OCI-LY7 (cell line): ENCODE measurements around the gene CIB1. TPM values are rescaled to one million over a fixed set of nuclear protein-coding genes. Genes with fewer than 3 reads are reported as not detected.

Experiments
- BruUV-seq: library from RNA; stranded (reverse); fragments of 400-500 nt; replicated peaks from 2 replicates; lab custom pipeline; 2021; lab: Mats Ljungman, UMichigan
- CTCF ChIA-PET: fragments of 300-600 bp; sonication (Branson Sonifier 250); formaldehyde crosslinking; loops from one replicate; lab custom pipeline; 2022; ENCODE audit warnings: antibody characterized with exemption; ENCODE audit not compliant: unreplicated experiment; lab: Charles Lee
- POLR2A ChIA-PET: fragments of 300-600 bp; sonication (Branson Sonifier 250); formaldehyde crosslinking; loops from one replicate; lab custom pipeline; 2022; ENCODE audit warnings: antibody characterized with exemption; lab: Charles Lee
- DNase-seq: peaks from one replicate; pipeline ENCODE4 v3.0.0-alpha.2; 2015; ENCODE audit warnings: low spot score
- H2AFZ ChIP-seq: fragments of 200-600 bp; sonication (generic), shearing (Covaris generic); 2 replicates; pipeline ENCODE4 v1.6.1; 2014; ENCODE audit warnings: mild to moderate bottlenecking, antibody characterized with exemption, low read length, moderate library complexity
- H3K27ac ChIP-seq: fragments of 200-600 bp; sonication (generic); 2 replicates; pipeline ENCODE4 v1.5.1; 2014; ENCODE audit warnings: mixed run types, low read depth, mild to moderate bottlenecking, moderate library complexity, low read length, inconsistent platforms; ENCODE audit not compliant: poor library complexity, severe bottlenecking
- H3K36me3 ChIP-seq: fragments of 200-600 bp; sonication (generic); 2 replicates; pipeline ENCODE4 v1.6.1; 2014; ENCODE audit warnings: mild to moderate bottlenecking, antibody characterized with exemption, low read length, moderate library complexity, mixed read lengths; ENCODE audit not compliant: insufficient read depth
- H3K4me1 ChIP-seq: fragments of 200-600 bp; sonication (generic); 2 replicates; pipeline ENCODE4 v1.5.1; 2014; ENCODE audit warnings: mild to moderate bottlenecking, low read length; ENCODE audit not compliant: insufficient read depth, poor library complexity, severe bottlenecking
- H3K4me2 ChIP-seq: fragments of 200-600 bp; sonication (generic); 2 replicates; pipeline ENCODE4 v1.6.1; 2014; ENCODE audit warnings: mild to moderate bottlenecking, low read length
- H3K4me3 ChIP-seq: fragments of 200-600 bp; sonication (generic); 2 replicates; pipeline ENCODE4 v1.5.1; 2014; ENCODE audit warnings: mild to moderate bottlenecking, low read depth, low read length; ENCODE audit not compliant: poor library complexity, severe bottlenecking
- H3K79me2 ChIP-seq: fragments of 200-600 bp; sonication (generic); 2 replicates; pipeline ENCODE4 v1.6.1; 2016; ENCODE audit warnings: low read depth, mild to moderate bottlenecking, low read length, moderate library complexity, mixed read lengths; ENCODE audit not compliant: insufficient read depth
- H3K9me2 ChIP-seq: fragments of 200-600 bp; sonication (generic); 2 replicates; pipeline ENCODE4 v1.6.1; 2016; ENCODE audit warnings: mild to moderate bottlenecking, low read length, mixed read lengths; ENCODE audit not compliant: insufficient read depth
- H3K9me3 ChIP-seq: fragments of 200-600 bp; sonication (generic); 2 replicates; pipeline ENCODE4 v1.6.1; 2014; ENCODE audit warnings: mild to moderate bottlenecking, mixed run types, low read length, mixed read lengths
- H4K20me1 ChIP-seq: fragments of 200-600 bp; sonication (generic); 2 replicates; pipeline ENCODE4 v1.6.1; 2014; ENCODE audit warnings: mild to moderate bottlenecking, antibody characterized with exemption, low read length, moderate library complexity, mixed read lengths; ENCODE audit not compliant: insufficient read depth
- CTCF ChIP-seq: fragments of 200-600 bp; sonication (generic); conservative IDR thresholded peaks from 2 replicates; pipeline ENCODE4 v1.5.1; 2014; ENCODE audit warnings: mild to moderate bottlenecking, antibody characterized with exemption, low read length, moderate library complexity, mixed read lengths
- EZH2phosphoT487 ChIP-seq: fragments of 200-600 bp; sonication (generic); IDR thresholded peaks from 2 replicates; pipeline ENCODE4 v1.6.1; 2018; ENCODE audit warnings: low read depth, borderline replicate concordance, mild to moderate bottlenecking, mixed run types, antibody characterized with exemption, low read length, moderate library complexity, mixed read lengths
- intact Hi-C: fragments of 100-400 bp; cut with micrococcal nuclease; formaldehyde crosslinking; loops from one replicate; pipeline ENCODE4 v1.10.0; 2022; ENCODE audit not compliant: unreplicated experiment
- total RNA-seq, 2 experiments: library from RNA; depleted of rRNA in 1 of 2; stranded (reverse); fragments of >200 nt in 1 of 2; shearing (Covaris generic) in 1 of 2; gene quantifications; 2 replicates each; pipeline ENCODE4 v1.2.3, GENCODE V29; 2014 to 2022

The CIB1 gene
- total RNA-seq, 2 experiments from 2014 or later, result 52.8 to 54.5 TPM

GRCh38 chr15:90217671-90218394, 15.9 kb downstream of the CIB1 start:
- peaks cover 5% of the 10 kb centered on the region; the same call in 1 of the 2 replicates for H3K36me3 ChIP-seq
- TF ChIP-seq EZH2phosphoT487 (no peak), CTCF (no peak)
- BruUV-seq, result no TSS peak

GRCh38 chr15:90214553-90215196, 19.1 kb downstream of the CIB1 start:
- intact Hi-C loops, result no loop called here
- ChIA-PET CTCF (no interaction called here), POLR2A (interaction anchor here (0.6 to 1.2 kb wide), 9 partner anchors 9 to 297 kb away, joined by 3 to 5 read pairs (median 4); no protein-coding TSS in a partner anchor)
- no peaks in the 10 kb centered on the region for H3K9me2 ChIP-seq
- H3K4me3 ChIP-seq, result no peak overlapping the region
- DNase-seq, result no peak
- peak overlapping the region; percentile 3; the same call in 1 of the 2 replicates for H3K4me2 ChIP-seq
- no peaks in the 10 kb centered on the region for H3K36me3 ChIP-seq
- H3K79me2 ChIP-seq, result no peaks in the 10 kb centered on the region
- H3K4me1 ChIP-seq, result peaks cover 11% of the 10 kb centered on the region
- H4K20me1 ChIP-seq, result no peaks in the 10 kb centered on the region
- BruUV-seq, result no TSS peak
- no peak overlapping the region for H2AFZ ChIP-seq
- no peak overlapping the region for H3K27ac ChIP-seq
- TF ChIP-seq CTCF (no peak), EZH2phosphoT487 (no peak)
- H3K9me3 ChIP-seq, result no peaks in the 10 kb centered on the region

More at GRCh38 chr15:90217671-90218394, 15.9 kb downstream of the CIB1 start:
- no peak overlapping the region for H3K4me2 ChIP-seq
- H3K4me3 ChIP-seq, result no peak overlapping the region
- intact Hi-C loops, result no loop called here
- peaks cover 11% of the 10 kb centered on the region for H3K4me1 ChIP-seq
- H4K20me1 ChIP-seq, result no peaks in the 10 kb centered on the region
- no peaks in the 10 kb centered on the region for H3K9me2 ChIP-seq
- DNase-seq, result no peak
- no peaks in the 10 kb centered on the region for H3K79me2 ChIP-seq
- H3K27ac ChIP-seq, result no peak overlapping the region
- POLR2A ChIA-PET, result interaction anchor here (0.5 kb wide), 1 partner anchor 22 kb away, joined by 3 read pairs; no protein-coding TSS in a partner anchor
- CTCF ChIA-PET, result no interaction called here
- no peaks in the 10 kb centered on the region for H3K9me3 ChIP-seq
- no peak overlapping the region for H2AFZ ChIP-seq
